ENCODE results near the gene S100A3.
"Not testable (repeated sequence)": the region's sequence is repeated elsewhere in the genome, so short reads cannot be mapped to it uniquely, and the experiment has no call there.

The S100A3 gene

GRCh38 chr1:153527023-153527682, 21.9 kb downstream of the S100A3 start:
- Histone ChIP-seq H3K27me3 (no peaks in the 10 kb centered on the region), H3K4me3 (no peak overlapping the region), H3K36me3 (no peaks in the 10 kb centered on the region), H3K4me1 (peaks cover 5% of the 10 kb centered on the region), H3K9ac (no peak overlapping the region), H3K4me2 (no peak overlapping the region), H4K20me1 (no peaks in the 10 kb centered on the region), H3K9me3 (no peaks in the 10 kb centered on the region), H3K27ac (no peak overlapping the region)
- TF ChIP-seq Cebpa-rat (IDR thresholded peaks at IDR 0.05), result no peak

GRCh38 chr1:153526132-153526543, 22.9 kb downstream of the S100A3 start:
- no peak for TF ChIP-seq Cebpa-rat (IDR thresholded peaks at IDR 0.05)
- Histone ChIP-seq H3K4me1 (no peaks in the 10 kb centered on the region), H3K36me3 (no peaks in the 10 kb centered on the region), H3K27me3 (no peaks in the 10 kb centered on the region), H3K4me2 (no peak overlapping the region), H3K4me3 (no peak overlapping the region), H3K27ac (no peak overlapping the region), H3K9me3 (no peaks in the 10 kb centered on the region), H4K20me1 (no peaks in the 10 kb centered on the region), H3K9ac (no peak overlapping the region)

GRCh38 chr1:153525088-153525728, 23.9 kb downstream of the S100A3 start:
- Histone ChIP-seq H3K9me3 (no peaks in the 10 kb centered on the region), H3K27me3 (no peaks in the 10 kb centered on the region), H3K4me3 (no peak overlapping the region), H3K4me1 (no peaks in the 10 kb centered on the region), H3K9ac (no peak overlapping the region), H4K20me1 (no peaks in the 10 kb centered on the region), H3K4me2 (no peak overlapping the region), H3K36me3 (no peaks in the 10 kb centered on the region), H3K27ac (no peak overlapping the region)
- TF ChIP-seq Cebpa-rat (IDR thresholded peaks at IDR 0.05), result no peak

GRCh38 chr1:153522353-153523048, 26.6 kb downstream of the S100A3 start:
- not testable (repeated sequence) for H3K27ac ChIP-seq, H3K4me2 ChIP-seq, H3K27me3 ChIP-seq, H3K36me3 ChIP-seq, H3K4me3 ChIP-seq, H3K9ac ChIP-seq, H3K9me3 ChIP-seq, H4K20me1 ChIP-seq
- peaks cover 13% of the 10 kb centered on the region for H3K4me1 ChIP-seq

GRCh38 chr1:153521808-153522207, 27.2 kb downstream of the S100A3 start:
- H3K9me3 ChIP-seq, H4K20me1 ChIP-seq, H3K36me3 ChIP-seq, H3K27me3 ChIP-seq, H3K9ac ChIP-seq, H3K4me2 ChIP-seq, H3K4me3 ChIP-seq, H3K27ac ChIP-seq: not testable (repeated sequence)
- peaks cover 13% of the 10 kb centered on the region for H3K4me1 ChIP-seq

- no peak overlapping the region for H3K27ac ChIP-seq
- TF ChIP-seq Cebpa-rat (IDR thresholded peaks at IDR 0.05), result no peak
- no peak overlapping the region for H3K4me2 ChIP-seq
Observed at GRCh38 chr1:153520818-153521476, 28.1 kb downstream of the S100A3 start.

GRCh38 chr1:153520137-153520691, 28.8 kb downstream of the S100A3 start:
- H3K9me3 ChIP-seq, H3K9ac ChIP-seq, H3K27me3 ChIP-seq, H3K27ac ChIP-seq, H3K36me3 ChIP-seq, H3K4me3 ChIP-seq, H4K20me1 ChIP-seq, H3K4me2 ChIP-seq: not testable (repeated sequence)
- H3K4me1 ChIP-seq, result peaks cover 23% of the 10 kb centered on the region

More at GRCh38 chr1:153520818-153521476, 28.1 kb downstream of the S100A3 start:
- no peaks in the 10 kb centered on the region for H3K27me3 ChIP-seq
- H3K9ac ChIP-seq, result no peak overlapping the region
- no peaks in the 10 kb centered on the region for H4K20me1 ChIP-seq
- H3K36me3 ChIP-seq, result no peaks in the 10 kb centered on the region
- H3K4me3 ChIP-seq, result no peak overlapping the region
- peaks cover 15% of the 10 kb centered on the region for H3K4me1 ChIP-seq
- H3K9me3 ChIP-seq, result no peaks in the 10 kb centered on the region

- Histone ChIP-seq H3K9ac (no peak overlapping the region), H3K4me1 (peaks cover 27% of the 10 kb centered on the region), H4K20me1 (no peaks in the 10 kb centered on the region), H3K4me2 (no peak overlapping the region), H3K4me3 (no peak overlapping the region), H3K27me3 (no peaks in the 10 kb centered on the region), H3K36me3 (no peaks in the 10 kb centered on the region), H3K9me3 (no peaks in the 10 kb centered on the region), H3K27ac (no peak overlapping the region)
- no peak for TF ChIP-seq Cebpa-rat (IDR thresholded peaks at IDR 0.05)
Observed at GRCh38 chr1:153519242-153519641, 29.8 kb downstream of the S100A3 start.

- H3K27ac ChIP-seq, result 0 out of 2 replicates have a peak overlapping the region, but pooled peaks have one; percentile 34
- TF ChIP-seq Cebpa-rat (IDR thresholded peaks at IDR 0.05), result no peak
- H3K4me2 ChIP-seq, result peak overlapping the region; percentile 65
- no peaks in the 10 kb centered on the region for H4K20me1 ChIP-seq
- no peaks in the 10 kb centered on the region for H3K9me3 ChIP-seq
- H3K27me3 ChIP-seq, result no peaks in the 10 kb centered on the region
- H3K4me1 ChIP-seq, result peaks cover 41% of the 10 kb centered on the region
- H3K4me3 ChIP-seq, result no peak overlapping the region
- no peaks in the 10 kb centered on the region for H3K36me3 ChIP-seq
- H3K9ac ChIP-seq, result no peak overlapping the region
Observed at GRCh38 chr1:153515504-153516394, 33.3 kb downstream of the S100A3 start.
